GM12878 (cell line): Measurements from ENCODE around the gene GOLGA6D. TPM values are rescaled to one million over a fixed set of nuclear protein-coding genes. Genes with fewer than 3 reads are reported as not detected.

Experiments used
- ATAC-seq: fragments of 200-7000 bp; cut with Tn5 transposase; 3 replicates; pipeline ENCODE4 v1.9.1; 2020; ENCODE audit warnings: mild to moderate bottlenecking, moderate library complexity
- BruUV-seq: library from RNA; stranded (reverse); fragments of 400-500 nt; replicated peaks from 2 replicates; lab custom pipeline; 2021; lab: Mats Ljungman, UMichigan
- CTCF ChIA-PET: fragments of 300-600 bp; sonication (Branson Sonifier 250); formaldehyde crosslinking; extraction: SDS; loops from one replicate; lab custom pipeline; 2021; ENCODE audit warnings: inconsistent platforms; lab: Yijun Ruan, JAX
- POLR2A ChIA-PET: fragments of 350-600 bp; formaldehyde crosslinking; extraction: SDS; loops from one replicate; lab custom pipeline; 2021; ENCODE audit warnings: inconsistent platforms; lab: Charles Lee
- RAD21 ChIA-PET: fragments of 300-600 bp; sonication (Branson Sonifier 250); formaldehyde crosslinking; loops from one replicate; lab custom pipeline; 2023; ENCODE audit warnings: antibody characterized with exemption; ENCODE audit not compliant: unreplicated experiment; lab: Charles Lee
- SMC1A ChIA-PET: fragments of 300-600 bp; sonication (Branson Sonifier 250); formaldehyde crosslinking; loops from one replicate; lab custom pipeline; 2023; ENCODE audit not compliant: unreplicated experiment, uncharacterized antibody; lab: Charles Lee
- DNase-seq: peaks from one replicate; pipeline ENCODE4 v3.0.0-alpha.2; 2011; ENCODE audit warnings: low read depth, low spot score
- FAIRE-seq: peaks from 3 replicates; lab custom pipeline; 2011; peaks lifted over from hg19 to GRCh38; lab: Jason Lieb, UNC
- H2AFZ ChIP-seq: 2 replicates; pipeline ENCODE4 v1.6.0; 2011; ENCODE audit warnings: low read depth, low read length, control low read depth; ENCODE audit not compliant: control insufficient read depth
- H3K27ac ChIP-seq: 2 replicates; pipeline ENCODE4 v1.5.1; 2011; ENCODE audit warnings: control low read depth; ENCODE audit not compliant: control insufficient read depth, insufficient read depth
- H3K27me3 ChIP-seq, 2 experiments: replicated peaks in 1 of 2; 2 replicates each; pipeline versions ENCODE4 v1.6.0 to v1.6.1; 2011; ENCODE audit warnings: low read length in 1 of 2; ENCODE audit not compliant: control insufficient read depth in 2 of 2, insufficient read depth in 2 of 2
- H3K36me3 ChIP-seq, 2 experiments: 2 replicates each; pipeline ENCODE4 v1.5.1; 2011; ENCODE audit warnings: low read length in 1 of 2; ENCODE audit not compliant: control insufficient read depth in 2 of 2, insufficient read depth in 2 of 2
- H3K4me1 ChIP-seq: 2 replicates; pipeline ENCODE4 v1.6.1; 2011; ENCODE audit warnings: mild to moderate bottlenecking, low read length, moderate library complexity, mixed read lengths; ENCODE audit not compliant: control insufficient read depth, insufficient read depth
- H3K4me2 ChIP-seq: 2 replicates; pipeline ENCODE4 v1.6.0; 2011; ENCODE audit warnings: control low read depth; ENCODE audit not compliant: control insufficient read depth, insufficient read depth
- H3K4me3 ChIP-seq: fragments of 200-600 bp; sonication (generic); 2 replicates; pipeline ENCODE4 v1.5.1; 2016
- H3K79me2 ChIP-seq: 2 replicates; pipeline ENCODE4 v1.6.0; 2011; ENCODE audit warnings: low read length; ENCODE audit not compliant: control insufficient read depth, insufficient read depth
- H3K9ac ChIP-seq: 2 replicates; pipeline ENCODE4 v1.8.0; 2011; ENCODE audit warnings: low read length, control low read depth, mixed read lengths; ENCODE audit not compliant: control insufficient read depth, insufficient read depth
- H3K9me3 ChIP-seq: replicated peaks from 3 replicates; pipeline ENCODE4 v1.5.1; 2011; ENCODE audit warnings: mild to moderate bottlenecking, low read length; ENCODE audit not compliant: control insufficient read depth, insufficient read depth
- H4K20me1 ChIP-seq: 2 replicates; pipeline ENCODE4 v1.6.0; 2011; ENCODE audit not compliant: control insufficient read depth, insufficient read depth
- E2F4 ChIP-seq: IDR thresholded peaks from 2 replicates; pipeline ENCODE4 v1.6.1; 2012; ENCODE audit warnings: low read depth, low read length, improper control_type of control experiment
- FOXK2 ChIP-seq: fragments of 450-650 bp; IDR thresholded peaks from 2 replicates; pipeline ENCODE4 v1.6.1; 2017; ENCODE audit warnings: mild to moderate bottlenecking, moderate library complexity
- FOXM1 ChIP-seq: IDR thresholded peaks from 2 replicates; pipeline ENCODE4 v1.6.1; 2012; ENCODE audit warnings: low read depth, mild to moderate bottlenecking, inconsistent platforms, low read length, moderate library complexity
- MEF2B ChIP-seq: fragments of 450-650 bp; IDR thresholded peaks from 2 replicates; pipeline ENCODE4 v1.6.1; 2018; ENCODE audit warnings: mild to moderate bottlenecking, moderate library complexity; ENCODE audit not compliant: partially characterized antibody, poor library complexity, severe bottlenecking
- NR2F1 ChIP-seq: fragments of 450-650 bp; conservative IDR thresholded peaks from 2 replicates; pipeline ENCODE4 v1.6.1; 2017; ENCODE audit warnings: mild to moderate bottlenecking
- SMAD5 ChIP-seq: IDR thresholded peaks from 2 replicates; pipeline ENCODE4 v1.6.1; 2016; ENCODE audit warnings: antibody characterized with exemption, low read depth
- SP1 ChIP-seq: IDR thresholded peaks from one replicate; pipeline ENCODE4 v1.6.1; 2011; ENCODE audit warnings: low read depth, low read length
- STAT3 ChIP-seq: IDR thresholded peaks from 2 replicates; pipeline ENCODE4 v1.6.1; 2011; ENCODE audit warnings: low read depth, low read length, improper control_type of control experiment
- TARDBP ChIP-seq: IDR thresholded peaks from 2 replicates; pipeline ENCODE4 v1.6.1; 2016; ENCODE audit warnings: borderline replicate concordance
- TBL1XR1 ChIP-seq: IDR thresholded peaks from 2 replicates; pipeline ENCODE4 v1.6.1; 2012; ENCODE audit warnings: low read depth, low read length, improper control_type of control experiment
- TCF3 ChIP-seq: IDR thresholded peaks from 2 replicates; pipeline ENCODE4 v1.6.1; 2012; ENCODE audit warnings: low read depth, mild to moderate bottlenecking, low read length, borderline replicate concordance; ENCODE audit not compliant: insufficient read depth
- WGBS: methylation state at CpG from one replicate; pipeline ENCODE4 v1.1.6; 2016; ENCODE audit warnings: low lambda C conversion rate; ENCODE audit not compliant: insufficient replicate concordance, insufficient coverage; ENCODE audit errors: missing lambda C conversion rate; 5-methylcytosine and 5-hydroxymethylcytosine counted together
- in situ Hi-C: fragments of 300-500 bp; cut with MboI; formaldehyde crosslinking; loops from 9 replicates; pipeline ENCODE4 v1.14.3; 2018; ENCODE audit warnings: mixed read lengths
- intact Hi-C: fragments of 100-400 bp; cut with micrococcal nuclease; formaldehyde crosslinking; loops from one replicate; pipeline ENCODE4 v1.14.2; 2022; ENCODE audit not compliant: unreplicated experiment
- polyA plus RNA-seq, 11 experiments: library from polyadenylated mRNA; depleted of rRNA in 4 of 11; unstranded in 6 of 11; stranded (reverse) in 5 of 11; fragments of >200 nt; fragmentation: Nextera tagmentation in 4 of 11; fragmentation: Illumina TruSeq in 1 of 11; extraction: Ambion mirVana in 4 of 11; extraction: Trizol in 1 of 11; gene quantifications; 1 replicate in 1 of 11; 2 replicates in 10 of 11; pipeline versions ENCODE4 v1.2.1 to v1.2.3, GENCODE V29; 2011 to 2016; ENCODE audit warnings: inconsistent platforms in 2 of 11, missing spikeins in 2 of 11, low read depth in 1 of 11
- total RNA-seq, 4 experiments: library from RNA; depleted of rRNA in 3 of 4; stranded (reverse); fragments of >200 nt in 3 of 4; fragmentation: Illumina TruSeq in 1 of 4; extraction: Trizol in 1 of 4; gene quantifications; 2 replicates each; pipeline versions ENCODE4 v1.2.1 to v1.2.3, GENCODE V29; 2013 to 2021

The GOLGA6D gene
- total and polyA plus RNA-seq, 10 of the 15 experiments (the other 5 are each of a cell fraction or from before 2014, with no cell fraction given): not detected

DNA sequence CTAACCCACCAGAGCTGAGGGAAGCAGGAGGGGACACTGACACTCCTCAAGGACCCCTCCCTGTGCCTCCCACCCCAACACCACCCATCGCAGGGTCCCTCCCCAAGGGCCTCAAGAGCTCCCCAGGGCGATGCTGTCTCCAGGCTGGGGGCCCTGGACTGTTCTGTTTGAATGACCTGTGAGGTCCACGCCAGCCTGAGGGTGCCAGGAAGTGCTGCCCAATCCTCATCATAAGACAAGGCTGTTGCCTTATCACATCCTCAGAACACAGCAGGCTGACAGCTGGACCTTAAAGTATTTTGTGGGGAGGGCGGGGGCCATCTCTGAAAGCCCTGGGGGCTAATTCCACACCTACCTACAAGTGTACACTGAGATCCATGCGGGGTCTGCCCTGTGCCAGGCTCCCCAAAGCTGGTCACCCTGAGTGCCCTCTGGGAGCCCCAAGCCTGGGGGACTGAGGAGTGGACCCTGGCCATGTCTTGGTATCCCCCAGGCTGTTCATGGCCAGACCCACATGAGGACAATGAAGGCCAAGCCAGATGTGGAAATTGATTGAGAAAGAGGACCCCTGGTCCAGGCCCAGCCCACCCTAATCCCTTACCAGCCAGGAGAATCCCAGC lies 48.3 kb upstream of the GOLGA6D start:
- Histone ChIP-seq H3K4me2 (no peak overlapping the region), H2AFZ (no peak overlapping the region), H4K20me1 (no peaks in the 10 kb centered on the region), H3K9me3 (no peaks in the 10 kb centered on the region), H3K4me1 (no peaks in the 10 kb centered on the region), H3K9ac (no peak overlapping the region), H3K27me3 (peaks cover 0 to 2% of the 10 kb centered on the region in 2 experiments; a peak in 1 of 4 replicates), H3K79me2 (no peaks in the 10 kb centered on the region), H3K36me3 (no peaks in the 10 kb centered on the region), H3K4me3 (no peak overlapping the region), H3K27ac (no peak overlapping the region)
- WGBS: 5% methylated on average over 5 of the region's 5 CpGs
- BruUV-seq: no TSS peak
- ChIA-PET SMC1A (no interaction called here), RAD21 (no interaction called here), CTCF (no interaction called here), POLR2A (no interaction called here)
- no peak for ATAC-seq
- in situ Hi-C loops (no loop called here), intact Hi-C loops (no loop called here)
- no peak for DNase-seq
- TF ChIP-seq STAT3 (no peak), TARDBP (no peak), MEF2B (no peak), SMAD5 (no peak), E2F4 (no peak), NR2F1 (no peak), TCF3 (no peak), TBL1XR1 (no peak), FOXM1 (no peak), FOXK2 (no peak), SP1 (no peak)
- FAIRE-seq: no peak
